Chondrocyte (in vitro differentiated cells): ENCODE data around the gene CPA5. TPM values are rescaled to one million over a fixed set of nuclear protein-coding genes. Genes with fewer than 3 reads are reported as not detected.

Experiments used
- DNase-seq: peaks from one replicate; pipeline ENCODE4 v3.0.0; 2021; ENCODE audit warnings: mixed read lengths, low spot score
- H3K27ac Mint-ChIP-seq: one replicate; pipeline ENCODE4 v1.8.0; 2021; ENCODE audit warnings: mild to moderate bottlenecking, moderate library complexity, mixed read lengths; ENCODE audit not compliant: unreplicated experiment
- H3K27me3 Mint-ChIP-seq: 2 replicates; pipeline ENCODE4 v1.8.0; 2021; ENCODE audit warnings: low read depth, mixed read lengths
- H3K36me3 Mint-ChIP-seq: 2 replicates; pipeline ENCODE4 v1.8.0; 2021; ENCODE audit warnings: low read depth, mixed read lengths
- H3K4me1 Mint-ChIP-seq: 2 replicates; pipeline ENCODE4 v1.8.0; 2021; ENCODE audit warnings: low read depth, mild to moderate bottlenecking, mixed read lengths
- H3K4me3 Mint-ChIP-seq: one replicate; pipeline ENCODE4 v1.8.0; 2021; ENCODE audit warnings: mild to moderate bottlenecking, moderate library complexity, mixed read lengths; ENCODE audit not compliant: unreplicated experiment
- H3K9me3 Mint-ChIP-seq: 2 replicates; pipeline ENCODE4 v1.8.0; 2021; ENCODE audit warnings: low read depth, mixed read lengths
- CTCF ChIP-seq: fragments of 200-600 bp; sonication (generic); IDR thresholded peaks from 2 replicates; pipeline ENCODE4 v1.5.0; 2021; ENCODE audit warnings: antibody characterized with exemption, mild to moderate bottlenecking, moderate library complexity
- total RNA-seq: library from RNA; stranded (reverse); gene quantifications from 3 replicates; pipeline ENCODE4 v1.2.1, GENCODE V29; 2021

The CPA5 gene
- total RNA-seq, 1 donor from 2014 or later, result not detected

DNA sequence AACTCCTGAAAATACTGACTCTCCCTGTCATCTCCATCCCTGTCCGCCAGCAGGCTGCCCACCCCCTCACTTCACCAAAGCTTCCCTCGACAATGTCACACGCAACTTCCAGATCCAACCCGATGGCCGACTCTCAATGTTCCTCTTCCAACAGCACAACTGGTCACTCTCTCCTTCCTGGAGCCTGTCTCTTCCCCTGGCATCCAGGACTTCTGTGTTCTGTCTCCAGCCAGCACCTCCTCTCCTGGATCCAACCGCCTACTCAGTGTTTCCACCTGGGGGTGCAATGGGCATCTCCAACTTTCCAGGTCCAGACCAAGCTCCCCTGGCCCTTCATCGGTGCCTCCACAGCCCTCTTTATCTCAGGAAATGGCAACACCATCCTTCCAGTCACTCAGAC is 8.6 kb downstream of the CPA5 start:
- Mint-ChIP-seq H3K4me1 (peaks cover 66% of the 10 kb centered on the region), H3K9me3 (no peaks in the 10 kb centered on the region), H3K27me3 (no peaks in the 10 kb centered on the region)

GRCh38 chr7:130356121-130356875 is 11.7 kb downstream of the CPA5 start:
- Mint-ChIP-seq H3K36me3 (peaks cover 9% of the 10 kb centered on the region), H3K4me1 (peaks cover 52% of the 10 kb centered on the region), H3K4me3 (peak overlapping the region; percentile 48), H3K27me3 (no peaks in the 10 kb centered on the region), H3K9me3 (peaks cover 19% of the 10 kb centered on the region), H3K27ac (peak overlapping the region; percentile 99)
- no peak for TF ChIP-seq CTCF
- no peak for DNase-seq

More for the DNA sequence above, 8.6 kb downstream of the CPA5 start:
- TF ChIP-seq CTCF, result peak; percentile 13
- Mint-ChIP-seq H3K27ac (peak overlapping the region; percentile 65), H3K4me3 (no peak overlapping the region), H3K36me3 (no peaks in the 10 kb centered on the region)
- DNase-seq, result no peak

DNA sequence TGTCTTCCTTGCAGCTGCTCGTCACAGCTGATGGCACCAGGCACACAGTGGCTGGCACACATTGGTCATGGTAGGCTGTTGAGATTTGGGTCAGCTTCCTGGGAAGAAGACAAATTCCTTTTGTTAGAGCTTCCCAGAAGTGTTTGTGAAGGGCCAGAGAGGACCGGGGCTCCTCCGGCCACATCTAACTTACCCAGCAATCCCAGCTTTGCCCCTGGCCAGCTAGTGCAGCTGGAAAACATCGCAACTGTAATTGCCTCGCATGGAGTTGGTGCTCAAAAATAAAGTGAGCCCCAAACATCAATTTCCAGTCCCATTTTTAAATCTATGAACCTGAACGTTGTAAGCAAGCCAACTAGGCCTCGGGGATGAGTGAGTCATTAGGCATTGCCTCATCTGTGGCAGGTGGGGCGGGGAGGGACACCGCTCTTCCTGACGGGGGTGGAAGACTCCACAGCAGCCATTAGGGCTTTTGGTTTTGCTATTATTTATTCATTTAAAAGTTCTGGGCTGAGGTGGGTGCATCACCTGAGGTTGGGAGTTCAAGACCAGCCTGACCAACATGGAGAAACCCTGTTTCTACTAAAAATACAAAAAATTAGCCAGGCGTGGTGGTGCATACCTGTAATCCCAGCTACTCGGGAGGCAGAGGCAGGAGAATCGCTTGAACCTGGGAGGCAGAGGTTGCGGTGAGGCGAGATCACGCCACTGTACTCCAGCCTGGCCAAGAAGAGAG is 12.4 kb downstream of the CPA5 start:
- Mint-ChIP-seq H3K36me3 (peaks cover 9% of the 10 kb centered on the region), H3K27me3 (no peaks in the 10 kb centered on the region), H3K4me1 (peaks cover 45% of the 10 kb centered on the region), H3K9me3 (peaks cover 19% of the 10 kb centered on the region), H3K27ac (peak overlapping the region; percentile 99), H3K4me3 (peak overlapping the region; percentile 48)
- DNase-seq, result no peak
- TF ChIP-seq CTCF, result no peak

- no peak overlapping the region for H3K4me3 Mint-ChIP-seq
- no peaks in the 10 kb centered on the region for H3K27me3 Mint-ChIP-seq
- no peak for DNase-seq
- H3K27ac Mint-ChIP-seq, result no peak overlapping the region
- H3K36me3 Mint-ChIP-seq, result peaks cover 9% of the 10 kb centered on the region
- no peak for TF ChIP-seq CTCF
- peaks cover 41% of the 10 kb centered on the region for H3K4me1 Mint-ChIP-seq
- H3K9me3 Mint-ChIP-seq, result peaks cover 19% of the 10 kb centered on the region
These were observed 13.9 kb downstream of the CPA5 start for GRCh38 chr7:130358471-130358870.

- Mint-ChIP-seq H3K36me3 (peaks cover 9% of the 10 kb centered on the region), H3K4me1 (peaks cover 45% of the 10 kb centered on the region), H3K27ac (no peak overlapping the region), H3K27me3 (no peaks in the 10 kb centered on the region), H3K9me3 (peaks cover 19% of the 10 kb centered on the region), H3K4me3 (no peak overlapping the region)
- no peak for TF ChIP-seq CTCF
- peak; percentile 50 for DNase-seq
These were observed 14.8 kb downstream of the CPA5 start for GRCh38 chr7:130359276-130359857.
